Measurements from ENCODE around the gene PROX1.

Gene PROX1

GRCh38 chr1:213987927-213988506 is at the start of gene PROX1:
PROX1 (plus strand) TSS chr1:213987973; CDS start chr1:213996536, 8,563 bp downstream.
- no peak for DNase-seq (ENCODE audit: low read depth, low spot score)

- DNase-seq (ENCODE audit: low read depth, low spot score), result no peak
Measured at GRCh38 chr1:213938776-213939175, 49.0 kb upstream of the PROX1 start.

GRCh38 chr1:213939888-213940287 is 47.9 kb upstream of the PROX1 start:
- DNase-seq (ENCODE audit: low read depth, low spot score), result no peak

GRCh38 chr1:213940947-213941346 is 46.8 kb upstream of the PROX1 start:
- DNase-seq (ENCODE audit: low read depth, low spot score), result no peak

GRCh38 chr1:213942061-213942460 is 45.7 kb upstream of the PROX1 start:
- DNase-seq (ENCODE audit: low read depth, low spot score), result no peak

GRCh38 chr1:213947200-213947801 is 40.5 kb upstream of the PROX1 start:
- no peak for DNase-seq (ENCODE audit: low read depth, low spot score)

- DNase-seq (ENCODE audit: low read depth, low spot score), result no peak
Measured at GRCh38 chr1:213951876-213952275, 35.9 kb upstream of the PROX1 start.

- DNase-seq (ENCODE audit: low read depth, low spot score), result no peak
Measured at GRCh38 chr1:213953806-213954205, 34.0 kb upstream of the PROX1 start.

- no peak for DNase-seq (ENCODE audit: low read depth, low spot score)
Measured at GRCh38 chr1:213956295-213956770, 31.4 kb upstream of the PROX1 start.

- DNase-seq (ENCODE audit: low read depth, low spot score), result no peak
Measured at GRCh38 chr1:213958346-213958745, 29.4 kb upstream of the PROX1 start.

- DNase-seq (ENCODE audit: low read depth, low spot score), result no peak
Measured at GRCh38 chr1:213960963-213961362, 26.8 kb upstream of the PROX1 start.

GRCh38 chr1:213962508-213962907 is 25.3 kb upstream of the PROX1 start:
- no peak for DNase-seq (ENCODE audit: low read depth, low spot score)

- no peak for DNase-seq (ENCODE audit: low read depth, low spot score)
Measured at GRCh38 chr1:213966122-213966521, 21.7 kb upstream of the PROX1 start.

- no peak for DNase-seq (ENCODE audit: low read depth, low spot score)
Measured at GRCh38 chr1:213968146-213968825, 19.5 kb upstream of the PROX1 start.

- no peak for DNase-seq (ENCODE audit: low read depth, low spot score)
Measured at GRCh38 chr1:213969958-213970555, 17.7 kb upstream of the PROX1 start.

- DNase-seq (ENCODE audit: low read depth, low spot score), result no peak
Measured at GRCh38 chr1:213972141-213972540, 15.6 kb upstream of the PROX1 start.

GRCh38 chr1:213973129-213973528 is 14.6 kb upstream of the PROX1 start:
- DNase-seq (ENCODE audit: low read depth, low spot score), result no peak

- DNase-seq (ENCODE audit: low read depth, low spot score), result no peak
Measured at GRCh38 chr1:213976665-213977485, 10.9 kb upstream of the PROX1 start.

- no peak for DNase-seq (ENCODE audit: low read depth, low spot score)
Measured at GRCh38 chr1:213977486-213977842, 10.3 kb upstream of the PROX1 start.

- DNase-seq (ENCODE audit: low read depth, low spot score), result no peak
Measured at GRCh38 chr1:213977909-213978308, 9.9 kb upstream of the PROX1 start.

- DNase-seq (ENCODE audit: low read depth, low spot score), result no peak
Measured at GRCh38 chr1:213979751-213980586, 7.8 kb upstream of the PROX1 start.

Data from activated naive CD8-positive, alpha-beta T cell treated with anti-CD3 and anti-CD28 coated beads, Interleukin-2, amount 50 U/mL, for 16 hours (primary cell).